K562 (cell line): ENCODE results near the gene CCDC141. TPM values are rescaled to one million over a fixed set of nuclear protein-coding genes. Genes with fewer than 3 reads are reported as not detected.

ENCODE experiments used
- ATAC-seq: fragments of 200-7000 bp; cut with Tn5 transposase; 3 replicates; pipeline ENCODE4 v1.9.1; 2020; ENCODE audit warnings: moderate library complexity
- BruUV-seq: library from RNA; stranded (reverse); fragments of 400-500 nt; replicated peaks from 2 replicates; lab custom pipeline; 2021; lab: Mats Ljungman, UMichigan
- CTCF ChIA-PET: fragments of 300-600 bp; formaldehyde crosslinking; extraction: SDS; loops from one replicate; lab custom pipeline; 2021; ENCODE audit warnings: low intra/inter-chr PET ratio; lab: Yijun Ruan, JAX
- POLR2A ChIA-PET: fragments of 300-600, 350-650 bp; sonication (Branson Sonifier 250); formaldehyde crosslinking; extraction: SDS; loops from one replicate; lab custom pipeline; 2021; ENCODE audit warnings: antibody characterized with exemption, inconsistent platforms; lab: Yijun Ruan, JAX
- DNase-seq, 4 experiments: peaks; one replicate each; pipeline versions ENCODE4 v3.0.0 to v3.0.0-alpha.2; 2011 to 2018; ENCODE audit warnings: low spot score in 3 of 4, mixed read lengths in 3 of 4; ENCODE audit errors: extremely low read depth in 1 of 4
- FAIRE-seq: peaks from 2 replicates; lab custom pipeline; 2011; peaks lifted over from hg19 to GRCh38; lab: Jason Lieb, UNC
- H2AFZ ChIP-seq: 2 replicates; pipeline ENCODE4 v1.6.0; 2011; ENCODE audit warnings: low read depth, low read length, control low read depth, inconsistent platforms
- H3K27ac ChIP-seq: fragments of 200-600 bp; 3 replicates; pipeline ENCODE4 v1.8.0; 2011; ENCODE audit warnings: low read depth, mild to moderate bottlenecking, control low read depth, inconsistent platforms, low read length, moderate library complexity, mixed read lengths; ENCODE audit errors: extremely low read depth
- H3K27me3 ChIP-seq, 2 experiments: fragments of 300-600 bp in 1 of 2; 2 replicates in 1 of 2; 3 replicates in 1 of 2; pipeline versions ENCODE4 v1.6.0 to v1.8.0; 2011; ENCODE audit warnings: inconsistent platforms in 2 of 2, low read length in 2 of 2, mild to moderate bottlenecking in 1 of 2, mixed read lengths in 1 of 2, moderate library complexity in 1 of 2; ENCODE audit not compliant: control insufficient read depth in 2 of 2, insufficient read depth in 2 of 2
- H3K36me3 ChIP-seq: fragments of 300-600 bp; 3 replicates; pipeline ENCODE4 v1.8.0; 2011; ENCODE audit warnings: mild to moderate bottlenecking, low read length, inconsistent platforms; ENCODE audit not compliant: control insufficient read depth, insufficient read depth
- H3K4me1 ChIP-seq, 2 experiments: fragments of 200-600 bp in 1 of 2; replicated peaks in 1 of 2; 2 replicates in 1 of 2; 3 replicates in 1 of 2; pipeline versions ENCODE4 v1.5.1 to v1.8.0; 2011; ENCODE audit warnings: inconsistent platforms in 2 of 2, low read length in 2 of 2, mild to moderate bottlenecking in 1 of 2, mixed read lengths in 1 of 2, moderate library complexity in 1 of 2; ENCODE audit not compliant: control insufficient read depth in 2 of 2, insufficient read depth in 2 of 2
- H3K4me2 ChIP-seq: 2 replicates; pipeline ENCODE4 v1.6.1; 2011; ENCODE audit warnings: low read length, control low read depth, inconsistent platforms, mixed read lengths; ENCODE audit not compliant: insufficient read depth
- H3K4me3 ChIP-seq: fragments of 200-600 bp; sonication (generic), shearing (Covaris generic); 2 replicates; pipeline ENCODE4 v1.5.1; 2016; ENCODE audit warnings: control low read depth, inconsistent platforms
- H3K79me2 ChIP-seq: fragments of 200-600 bp; 3 replicates; pipeline ENCODE4 v1.8.0; 2011; ENCODE audit warnings: low read length, inconsistent platforms; ENCODE audit not compliant: control insufficient read depth, insufficient read depth
- H3K9ac ChIP-seq, 2 experiments: 2 replicates each; pipeline versions ENCODE4 v1.6.0 to v1.6.1; 2011; ENCODE audit warnings: low read depth in 2 of 2, low read length in 2 of 2, control low read depth in 1 of 2, inconsistent platforms in 1 of 2, mild to moderate bottlenecking in 1 of 2, mixed read lengths in 1 of 2; ENCODE audit not compliant: insufficient read depth in 1 of 2
- H3K9me1 ChIP-seq: one replicate; pipeline ENCODE4 v1.6.0; 2011; ENCODE audit warnings: inconsistent platforms, mild to moderate bottlenecking, low read length, moderate library complexity; ENCODE audit not compliant: control insufficient read depth, insufficient read depth
- H3K9me3 ChIP-seq: replicated peaks from 2 replicates; pipeline ENCODE4 v1.5.1; 2011; ENCODE audit warnings: low read depth, low read length, inconsistent platforms; ENCODE audit not compliant: control insufficient read depth, insufficient read depth
- H4K20me1 ChIP-seq: replicated peaks from 2 replicates; pipeline ENCODE4 v1.6.1; 2011; ENCODE audit warnings: low read length, inconsistent platforms, mixed read lengths; ENCODE audit not compliant: control insufficient read depth, insufficient read depth
- BCL6 ChIP-seq: fragments of 250-450 bp; sonication (Bioruptor Pico); IDR thresholded peaks from 2 replicates; pipeline ENCODE4 v1.4.0; 2020
- EHMT2 ChIP-seq: fragments of 450-650 bp; IDR thresholded peaks from 2 replicates; pipeline ENCODE4 v1.6.1; 2018; ENCODE audit warnings: antibody characterized with exemption
- HCFC1 ChIP-seq: IDR thresholded peaks from 2 replicates; pipeline ENCODE4 v1.6.1; 2012; ENCODE audit warnings: low read depth, low read length, improper control_type of control experiment
- MAFK ChIP-seq: IDR thresholded peaks from 2 replicates; pipeline ENCODE4 v1.6.1; 2011; ENCODE audit warnings: low read length, improper control_type of control experiment
- RBM14 ChIP-seq: fragments of 200-400 bp; formaldehyde crosslinking; IDR thresholded peaks from 2 replicates; pipeline ENCODE4 v1.6.1; 2018; ENCODE audit warnings: low read depth, mild to moderate bottlenecking, low read length, moderate library complexity, borderline replicate concordance; ENCODE audit not compliant: insufficient read depth
- ZBTB43 ChIP-seq: sonication (generic); formaldehyde crosslinking; IDR thresholded peaks from 2 replicates; pipeline ENCODE4 v1.8.0; 2023; ENCODE audit warnings: mild to moderate bottlenecking, missing genetic modification reagents
- WGBS: fragments of 100-300 bp; shearing (Covaris generic); methylation state at CpG from one replicate; pipeline ENCODE4 v1.1.6; 2016; ENCODE audit warnings: low coverage, mixed read lengths; ENCODE audit not compliant: insufficient coverage; ENCODE audit errors: missing lambda C conversion rate; 5-methylcytosine and 5-hydroxymethylcytosine counted together
- in situ Hi-C: fragments of 300-500 bp; cut with MboI; formaldehyde crosslinking; loops from 4 replicates; pipeline ENCODE4 v1.15.0; 2018; ENCODE audit warnings: inconsistent platforms, mixed read lengths
- intact Hi-C: fragments of 100-400 bp; cut with micrococcal nuclease; formaldehyde crosslinking; loops from 2 replicates; pipeline ENCODE4 v1.14.2; 2022
- polyA plus RNA-seq, 8 experiments: library from polyadenylated mRNA; depleted of rRNA in 4 of 8; stranded (reverse) in 5 of 8; unstranded in 3 of 8; fragments of >200 nt; fragmentation: Nextera tagmentation in 2 of 8; fragmentation: Illumina TruSeq in 1 of 8; extraction: Ambion mirVana in 2 of 8; extraction: Trizol in 1 of 8; gene quantifications; 2 replicates each; pipeline versions ENCODE4 v1.2.1 to v1.2.3, GENCODE V29; 2011 to 2014; ENCODE audit warnings: inconsistent platforms in 1 of 8, missing spikeins in 1 of 8
- total RNA-seq, 7 experiments: library from RNA; depleted of rRNA in 6 of 7; stranded (reverse); fragments of >200 nt in 6 of 7; fragmentation: Illumina TruSeq in 2 of 7; extraction: Trizol in 2 of 7; gene quantifications; 2 replicates each; pipeline versions ENCODE4 v1.2.1 to v1.2.3, GENCODE V29; 2011 to 2021; ENCODE audit warnings: low replicate concordance in 1 of 7
- TF ChIP-seq, protein P1 (sequence below), 2 experiments: fragments of 450-650 bp; IDR thresholded peaks; 2 replicates each; pipeline ENCODE4 v1.6.1; 2016; ENCODE audit warnings: mild to moderate bottlenecking in 2 of 2, borderline replicate concordance in 1 of 2, low read depth in 1 of 2, moderate library complexity in 1 of 2
- TF ChIP-seq, protein P2 (sequence below): fragments of 250-450 bp; sonication (Bioruptor Pico); IDR thresholded peaks from 2 replicates; pipeline ENCODE4 v1.8.0; 2021; ENCODE audit warnings: moderate library complexity, mild to moderate bottlenecking, inconsistent platforms
- TF ChIP-seq, protein P3 (sequence below), 2 experiments: fragments of 450-650 bp; conservative IDR thresholded peaks; 2 replicates each; pipeline ENCODE4 v1.6.1; 2017; ENCODE audit warnings: mild to moderate bottlenecking in 2 of 2, moderate library complexity in 2 of 2

Gene CCDC141
- total and polyA plus RNA-seq, 9 of the 15 experiments (the other 6 are each of a cell fraction or from before 2014, with no cell fraction given): 0.09 TPM; not detected in 8

DNA sequence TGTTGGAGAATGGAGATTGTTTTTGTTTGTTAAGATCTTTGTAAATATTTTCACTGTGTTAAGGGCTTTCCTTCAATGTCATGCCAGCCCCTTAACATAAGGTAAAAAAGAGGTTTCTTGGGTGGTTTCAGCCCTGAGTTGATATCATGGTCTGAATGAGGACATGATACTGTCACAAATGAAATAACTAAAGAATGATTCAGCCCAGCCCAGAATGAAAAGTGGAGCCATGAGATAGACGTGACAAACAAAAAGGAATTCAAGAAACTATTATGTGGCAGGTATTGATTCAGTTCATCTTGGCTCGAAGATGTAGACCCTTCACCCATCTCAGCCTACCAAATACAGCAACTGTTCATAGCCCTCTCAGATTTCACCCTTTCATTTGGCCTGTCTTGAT is 154.1 kb downstream of the CCDC141 start:
- POLR2A ChIA-PET: no interaction called here
- Histone ChIP-seq H3K36me3 (no peaks in the 10 kb centered on the region), H3K27me3 (no peaks in the 10 kb centered on the region), H3K4me1 (no peaks in the 10 kb centered on the region), H3K4me2 (no peak overlapping the region), H2AFZ (no peak overlapping the region), H3K9me1 (no peaks in the 10 kb centered on the region), H3K9me3 (no peaks in the 10 kb centered on the region), H3K4me3 (no peak overlapping the region), H3K79me2 (no peaks in the 10 kb centered on the region), H3K27ac (no peak overlapping the region), H3K9ac (no peak overlapping the region), H4K20me1 (no peaks in the 10 kb centered on the region; the same call in 1 of the 2 replicates)
- intact Hi-C loops: no loop called here
- 0% methylated on average over 2 of the region's 2 CpGs for WGBS
- CTCF ChIA-PET: no interaction called here
- DNase-seq (no peak), ATAC-seq (no peak), FAIRE-seq (no peak)
- no TSS peak for BruUV-seq
- in situ Hi-C loops: no loop called here
- TF ChIP-seq, protein P1, sequence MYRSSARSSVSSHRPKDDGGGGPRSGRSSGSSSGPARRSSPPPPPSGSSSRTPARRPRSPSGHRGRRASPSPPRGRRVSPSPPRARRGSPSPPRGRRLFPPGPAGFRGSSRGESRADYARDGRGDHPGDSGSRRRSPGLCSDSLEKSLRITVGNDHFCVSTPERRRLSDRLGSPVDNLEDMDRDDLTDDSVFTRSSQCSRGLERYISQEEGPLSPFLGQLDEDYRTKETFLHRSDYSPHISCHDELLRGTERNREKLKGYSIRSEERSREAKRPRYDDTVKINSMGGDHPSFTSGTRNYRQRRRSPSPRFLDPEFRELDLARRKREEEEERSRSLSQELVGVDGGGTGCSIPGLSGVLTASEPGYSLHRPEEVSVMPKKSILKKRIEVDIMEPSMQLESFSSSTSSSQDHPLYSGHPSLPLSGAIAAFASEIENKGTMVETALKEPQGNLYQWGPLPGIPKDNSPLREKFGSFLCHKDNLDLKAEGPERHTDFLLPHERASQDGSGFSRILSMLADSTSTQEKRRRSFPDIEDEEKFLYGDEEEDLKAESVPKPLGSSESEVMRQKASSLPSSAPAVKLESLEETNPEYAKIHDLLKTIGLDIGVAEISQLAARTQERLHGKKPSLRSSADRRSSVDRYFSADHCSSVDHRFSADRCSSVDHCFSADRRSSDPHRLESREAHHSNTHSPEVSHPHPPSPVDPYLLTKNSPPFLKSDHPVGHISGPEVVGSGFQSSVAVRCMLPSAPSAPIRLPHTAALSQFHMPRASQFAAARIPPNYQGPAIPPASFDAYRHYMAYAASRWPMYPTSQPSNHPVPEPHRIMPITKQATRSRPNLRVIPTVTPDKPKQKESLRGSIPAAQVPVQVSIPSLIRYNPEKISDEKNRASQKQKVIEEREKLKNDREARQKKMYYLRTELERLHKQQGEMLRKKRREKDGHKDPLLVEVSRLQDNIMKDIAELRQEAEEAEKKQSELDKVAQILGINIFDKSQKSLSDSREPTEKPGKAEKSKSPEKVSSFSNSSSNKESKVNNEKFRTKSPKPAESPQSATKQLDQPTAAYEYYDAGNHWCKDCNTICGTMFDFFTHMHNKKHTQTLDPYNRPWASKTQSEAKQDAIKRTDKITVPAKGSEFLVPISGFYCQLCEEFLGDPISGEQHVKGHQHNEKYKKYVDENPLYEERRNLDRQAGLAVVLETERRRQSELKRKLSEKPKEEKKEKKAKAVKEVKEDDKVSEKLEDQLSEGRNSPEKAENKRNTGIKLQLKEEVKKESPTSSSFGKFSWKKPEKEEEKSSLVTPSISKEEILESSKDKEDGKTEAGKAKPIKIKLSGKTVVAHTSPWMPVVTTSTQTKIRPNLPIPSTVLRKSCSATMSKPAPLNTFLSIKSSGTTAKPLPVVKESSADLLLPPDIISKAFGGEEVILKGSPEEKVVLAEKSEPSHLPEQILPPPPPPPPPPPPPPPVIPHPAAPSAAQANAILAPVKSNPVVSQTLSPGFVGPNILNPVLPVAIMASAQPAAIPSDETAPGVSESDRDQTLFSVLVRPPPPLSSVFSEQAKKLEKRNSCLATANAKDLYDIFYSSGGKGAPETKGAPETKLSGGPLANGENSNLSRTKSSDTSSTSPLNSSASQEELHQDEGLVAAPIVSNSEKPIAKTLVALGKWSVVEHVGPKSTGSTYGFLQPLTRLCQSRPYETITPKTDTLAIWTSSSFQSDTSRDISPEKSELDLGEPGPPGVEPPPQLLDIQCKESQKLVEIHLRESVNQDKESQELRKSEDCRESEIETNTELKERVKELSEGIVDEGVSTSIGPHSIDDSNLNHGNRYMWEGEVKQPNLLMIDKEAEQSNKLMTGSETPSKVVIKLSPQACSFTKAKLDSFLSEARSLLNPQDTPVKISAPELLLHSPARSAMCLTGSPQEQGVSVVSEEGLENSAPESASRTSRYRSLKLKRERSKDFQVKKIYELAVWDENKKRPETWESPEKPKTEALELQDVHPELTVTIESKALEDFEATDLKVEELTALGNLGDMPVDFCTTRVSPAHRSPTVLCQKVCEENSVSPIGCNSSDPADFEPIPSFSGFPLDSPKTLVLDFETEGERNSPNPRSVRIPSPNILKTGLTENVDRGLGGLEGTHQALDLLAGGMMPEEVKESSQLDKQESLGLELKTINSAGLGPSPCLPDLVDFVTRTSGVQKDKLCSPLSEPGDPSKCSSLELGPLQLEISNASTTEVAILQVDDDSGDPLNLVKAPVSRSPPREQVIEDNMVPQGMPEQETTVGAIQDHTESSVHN (IDR thresholded peaks at IDR 0.05; ENCODE audit: borderline replicate concordance in 1 of 2, low read depth in 1 of 2): no peak
- no peak for TF ChIP-seq MAFK
- no peak for TF ChIP-seq HCFC1
- no peak for TF ChIP-seq ZBTB43 (CRISPR knock-in tag)
- TF ChIP-seq, protein P2, sequence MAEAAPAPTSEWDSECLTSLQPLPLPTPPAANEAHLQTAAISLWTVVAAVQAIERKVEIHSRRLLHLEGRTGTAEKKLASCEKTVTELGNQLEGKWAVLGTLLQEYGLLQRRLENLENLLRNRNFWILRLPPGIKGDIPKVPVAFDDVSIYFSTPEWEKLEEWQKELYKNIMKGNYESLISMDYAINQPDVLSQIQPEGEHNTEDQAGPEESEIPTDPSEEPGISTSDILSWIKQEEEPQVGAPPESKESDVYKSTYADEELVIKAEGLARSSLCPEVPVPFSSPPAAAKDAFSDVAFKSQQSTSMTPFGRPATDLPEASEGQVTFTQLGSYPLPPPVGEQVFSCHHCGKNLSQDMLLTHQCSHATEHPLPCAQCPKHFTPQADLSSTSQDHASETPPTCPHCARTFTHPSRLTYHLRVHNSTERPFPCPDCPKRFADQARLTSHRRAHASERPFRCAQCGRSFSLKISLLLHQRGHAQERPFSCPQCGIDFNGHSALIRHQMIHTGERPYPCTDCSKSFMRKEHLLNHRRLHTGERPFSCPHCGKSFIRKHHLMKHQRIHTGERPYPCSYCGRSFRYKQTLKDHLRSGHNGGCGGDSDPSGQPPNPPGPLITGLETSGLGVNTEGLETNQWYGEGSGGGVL: no peak
- TF ChIP-seq, protein P3, sequence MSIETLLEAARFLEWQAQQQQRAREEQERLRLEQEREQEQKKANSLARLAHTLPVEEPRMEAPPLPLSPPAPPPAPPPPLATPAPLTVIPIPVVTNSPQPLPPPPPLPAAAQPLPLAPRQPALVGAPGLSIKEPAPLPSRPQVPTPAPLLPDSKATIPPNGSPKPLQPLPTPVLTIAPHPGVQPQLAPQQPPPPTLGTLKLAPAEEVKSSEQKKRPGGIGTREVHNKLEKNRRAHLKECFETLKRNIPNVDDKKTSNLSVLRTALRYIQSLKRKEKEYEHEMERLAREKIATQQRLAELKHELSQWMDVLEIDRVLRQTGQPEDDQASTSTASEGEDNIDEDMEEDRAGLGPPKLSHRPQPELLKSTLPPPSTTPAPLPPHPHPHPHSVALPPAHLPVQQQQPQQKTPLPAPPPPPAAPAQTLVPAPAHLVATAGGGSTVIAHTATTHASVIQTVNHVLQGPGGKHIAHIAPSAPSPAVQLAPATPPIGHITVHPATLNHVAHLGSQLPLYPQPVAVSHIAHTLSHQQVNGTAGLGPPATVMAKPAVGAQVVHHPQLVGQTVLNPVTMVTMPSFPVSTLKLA (conservative IDR thresholded peaks at IDR 0.05): no peak
- TF ChIP-seq BCL6: no peak
- no peak for TF ChIP-seq RBM14
- TF ChIP-seq EHMT2: no peak
